ENCODE results near the gene CASK.

DNA sequence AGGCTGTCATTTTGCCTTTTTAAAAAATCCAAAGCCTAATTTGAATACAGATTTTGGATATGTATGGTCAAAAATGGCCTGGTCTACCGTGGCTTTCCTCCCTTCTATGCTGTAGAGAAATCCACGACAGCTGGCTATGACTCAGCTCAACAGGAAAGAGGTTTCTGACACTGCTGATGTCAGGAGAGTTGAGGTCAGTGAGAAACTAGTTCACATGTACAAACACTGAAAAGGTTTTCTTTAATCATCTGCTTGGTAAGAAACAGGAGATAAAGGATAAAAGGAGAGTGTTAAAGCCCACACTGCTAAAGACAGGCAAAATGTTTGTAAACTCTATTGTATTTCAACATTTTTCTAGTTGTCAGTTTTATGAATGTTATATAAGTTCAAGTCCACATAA, 362.3 kb downstream of the CASK start:
- TF ChIP-seq, protein P1, sequence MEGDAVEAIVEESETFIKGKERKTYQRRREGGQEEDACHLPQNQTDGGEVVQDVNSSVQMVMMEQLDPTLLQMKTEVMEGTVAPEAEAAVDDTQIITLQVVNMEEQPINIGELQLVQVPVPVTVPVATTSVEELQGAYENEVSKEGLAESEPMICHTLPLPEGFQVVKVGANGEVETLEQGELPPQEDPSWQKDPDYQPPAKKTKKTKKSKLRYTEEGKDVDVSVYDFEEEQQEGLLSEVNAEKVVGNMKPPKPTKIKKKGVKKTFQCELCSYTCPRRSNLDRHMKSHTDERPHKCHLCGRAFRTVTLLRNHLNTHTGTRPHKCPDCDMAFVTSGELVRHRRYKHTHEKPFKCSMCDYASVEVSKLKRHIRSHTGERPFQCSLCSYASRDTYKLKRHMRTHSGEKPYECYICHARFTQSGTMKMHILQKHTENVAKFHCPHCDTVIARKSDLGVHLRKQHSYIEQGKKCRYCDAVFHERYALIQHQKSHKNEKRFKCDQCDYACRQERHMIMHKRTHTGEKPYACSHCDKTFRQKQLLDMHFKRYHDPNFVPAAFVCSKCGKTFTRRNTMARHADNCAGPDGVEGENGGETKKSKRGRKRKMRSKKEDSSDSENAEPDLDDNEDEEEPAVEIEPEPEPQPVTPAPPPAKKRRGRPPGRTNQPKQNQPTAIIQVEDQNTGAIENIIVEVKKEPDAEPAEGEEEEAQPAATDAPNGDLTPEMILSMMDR (IDR thresholded peaks at IDR 0.05), result no peak
- TF ChIP-seq POLR2A (IDR thresholded peaks at IDR 0.05), result no peak

Data from stomach (tissue), 4 donors.